Tracheal epithelial cell (primary cell): ENCODE measurements around the gene SLC25A53. TPM values are rescaled to one million over a fixed set of nuclear protein-coding genes. Genes with fewer than 3 reads are reported as not detected.

ENCODE experiments used
- total RNA-seq: library from RNA; depleted of rRNA; stranded (reverse); fragments of >200 nt; gene quantifications from 2 replicates; pipeline ENCODE4 v1.2.1, GENCODE V29; 2014

The SLC25A53 gene, protein sequence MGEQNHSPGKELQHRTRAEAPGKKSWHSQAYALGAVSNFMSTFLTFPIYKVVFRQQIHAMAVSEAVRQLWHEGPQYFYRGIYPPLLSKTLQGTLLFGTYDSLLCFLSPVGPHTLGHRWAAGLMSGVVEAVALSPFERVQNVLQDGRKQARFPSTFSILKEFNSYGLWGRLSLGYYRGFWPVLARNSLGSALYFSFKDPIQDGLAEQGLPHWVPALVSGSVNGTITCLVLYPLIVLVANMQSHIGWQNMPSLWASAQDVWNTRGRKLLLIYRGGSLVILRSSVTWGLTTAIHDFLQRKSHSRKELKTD
- total RNA-seq, result 2.3 and 3.6 TPM in 2 replicates

DNA sequence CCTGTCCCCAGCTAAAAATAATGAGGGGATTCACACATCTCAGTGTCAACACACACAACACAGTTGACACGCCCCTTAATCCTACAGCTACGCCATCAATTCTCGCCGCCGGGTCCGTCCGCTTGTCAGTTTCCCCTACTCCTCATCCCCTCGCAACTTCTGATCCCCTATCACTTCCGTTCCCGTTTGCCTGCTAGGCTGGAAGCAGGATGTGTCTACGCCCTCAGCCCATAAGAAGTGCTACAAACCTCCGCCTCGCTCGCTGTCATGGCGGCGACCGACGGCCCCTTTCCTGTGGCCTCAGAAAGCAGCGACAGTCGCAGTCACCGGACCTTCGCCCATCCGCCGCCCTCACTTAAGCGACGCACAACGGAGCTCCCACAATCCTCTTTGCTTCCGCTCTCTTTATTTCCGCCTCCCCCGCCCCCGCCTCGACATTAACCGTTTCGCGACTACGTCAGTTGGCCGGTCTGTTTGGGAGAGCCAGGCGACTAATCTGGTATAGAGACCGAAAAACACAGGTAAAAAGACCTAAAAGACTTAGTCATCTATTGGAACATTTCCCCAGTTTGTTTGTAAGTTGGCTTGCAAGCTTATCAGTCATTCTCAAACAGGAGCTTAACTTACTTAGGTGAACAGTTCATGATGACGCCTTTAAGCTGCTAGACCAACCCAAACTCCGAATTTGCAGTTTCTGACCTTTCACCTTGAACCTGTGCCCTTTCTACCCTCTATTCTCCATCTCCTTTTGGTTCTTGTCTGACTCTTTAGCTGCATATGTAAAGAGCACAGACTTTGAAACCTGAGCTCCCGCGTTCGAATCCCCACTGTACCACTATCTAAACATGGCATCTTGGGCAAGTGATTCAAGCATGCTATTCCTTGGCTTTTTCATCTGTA is at the start of gene SLC25A53:
SLC25A53 (minus strand) TSS at position 380 of the 900 bp plus-strand sequence. CDS start 51,752 bp downstream, outside the sequence.

DNA sequence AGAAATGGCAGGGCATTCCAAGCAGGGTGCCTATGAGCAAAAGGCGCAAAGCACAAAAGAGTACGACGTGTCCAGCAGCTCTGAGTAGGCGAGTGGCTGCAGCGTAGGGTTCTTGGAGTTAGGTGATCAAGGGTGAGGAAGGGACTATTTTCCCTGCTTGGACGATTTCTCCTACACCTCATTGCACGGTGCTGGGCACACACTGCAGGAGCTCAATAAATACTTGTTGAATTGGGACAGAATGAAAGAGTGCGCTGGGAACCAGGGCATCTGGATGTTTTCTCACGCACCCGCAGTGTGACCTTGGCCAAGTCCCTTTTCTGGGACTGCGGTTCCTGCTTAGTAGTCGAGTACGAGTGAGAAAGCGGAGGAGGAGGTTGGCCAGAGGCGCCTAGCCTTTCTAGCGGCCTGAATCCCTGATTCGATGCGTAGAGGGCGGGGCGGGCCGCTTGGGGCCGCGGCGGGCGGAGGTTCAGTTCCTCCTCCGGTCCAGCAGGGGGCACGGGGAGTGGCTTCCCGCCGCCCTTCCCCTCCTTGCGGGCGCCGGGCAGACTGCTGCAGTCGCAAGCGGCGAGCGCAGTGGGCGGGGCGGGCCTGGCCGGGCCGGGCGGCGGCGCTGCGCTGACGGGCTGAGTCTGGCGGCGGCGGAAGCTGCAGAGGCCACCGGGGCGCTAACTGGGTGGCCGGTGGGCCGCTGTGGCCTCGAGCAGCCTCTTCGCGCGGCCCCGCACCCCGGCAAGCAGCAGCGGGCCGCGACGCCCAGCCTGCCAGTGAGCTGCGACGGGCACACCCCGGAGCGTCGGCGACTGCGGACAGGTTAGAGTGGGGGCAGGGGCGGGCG is 9.3 kb upstream of the SLC25A53 start, which contains the start of gene FAM199X:
FAM199X (plus strand) TSS at position 560 of the 841 bp plus-strand sequence. CDS start 333 bp downstream, outside the sequence.

DNA sequence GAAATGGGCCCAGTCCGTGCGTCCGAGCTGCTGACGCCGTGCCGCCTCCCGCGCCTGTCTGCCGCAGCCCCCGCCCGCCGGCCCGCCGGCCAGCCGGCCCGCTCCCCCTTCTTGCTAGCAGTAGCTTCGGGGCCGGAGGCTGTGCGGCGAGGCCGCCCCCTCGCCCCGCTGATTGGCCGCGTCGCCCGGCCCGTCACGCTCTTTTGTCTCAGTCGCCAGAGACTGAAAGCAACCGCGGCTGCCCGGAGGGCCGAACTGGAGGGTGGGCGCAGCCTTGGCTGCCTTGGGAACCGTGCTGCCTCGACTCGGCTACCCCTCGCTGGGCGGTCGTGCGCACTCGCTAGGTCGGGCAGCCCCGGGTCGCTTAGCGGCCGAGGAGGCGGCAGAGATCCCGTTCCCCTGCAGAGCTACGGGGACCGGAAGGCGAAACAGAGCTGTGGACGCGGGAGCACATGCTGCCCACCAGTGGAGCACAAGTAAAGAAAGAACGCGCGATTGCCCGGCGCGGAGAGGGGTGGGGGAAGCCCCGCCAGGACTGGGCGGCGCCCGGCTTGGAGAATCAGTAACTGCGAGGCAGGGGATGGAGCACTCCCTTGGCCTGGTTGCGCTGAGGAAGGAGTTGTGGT is 44.4 kb downstream of the SLC25A53 start, which contains the start of gene ZCCHC18:
ZCCHC18 (plus strand) TSS at position 198 of the 626 bp plus-strand sequence. CDS start 1,589 bp downstream, outside the sequence.

DNA sequence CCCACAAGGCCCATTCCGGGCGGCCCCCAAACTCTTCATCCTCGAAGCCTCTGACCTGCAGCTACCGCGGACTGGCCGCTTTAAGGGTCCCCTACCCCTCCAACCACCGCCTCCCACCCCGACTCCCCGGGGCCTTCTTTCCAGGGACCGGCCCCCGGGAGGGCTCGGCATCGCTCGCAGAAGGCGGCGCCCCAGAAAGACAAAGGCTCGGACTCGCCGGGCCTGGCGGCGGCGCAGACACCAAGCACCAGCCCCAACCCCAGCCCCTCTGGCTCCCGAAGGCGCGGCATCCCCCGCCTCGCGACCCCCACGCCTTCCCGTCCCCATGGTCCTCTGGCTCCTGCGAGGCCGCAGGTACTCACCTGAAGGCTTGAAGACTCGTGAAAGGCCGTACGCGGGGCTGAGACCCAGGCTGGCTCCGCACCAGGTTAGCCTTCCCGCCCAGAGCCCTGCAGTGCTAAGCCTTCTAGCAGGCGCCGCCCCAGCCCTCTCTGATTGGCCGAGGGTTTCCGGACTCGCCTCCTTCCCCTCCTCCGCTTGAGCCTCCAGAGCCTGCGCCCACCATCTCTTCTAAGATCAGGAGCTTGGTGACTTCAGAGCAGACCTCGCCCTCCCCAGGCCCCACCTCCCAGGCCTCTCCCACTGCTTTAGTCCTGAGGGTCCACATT is 80.9 kb downstream of the SLC25A53 start, which contains the start of gene TMSB15C:
TMSB15C (minus strand) TSS at position 459 of the 668 bp plus-strand sequence.

Other genes starting within 250 kb of the SLC25A53 start
- gene TMSB15B, start 194.4 kb downstream of the SLC25A53 start, total RNA-seq, result 0.64 and 7.2 TPM in 2 replicates
- not detected in 2 replicates for gene H2BW1, start 143.3 kb downstream of the SLC25A53 start, total RNA-seq
- not detected in 2 replicates for gene H2BW2, start 117.1 kb downstream of the SLC25A53 start, total RNA-seq
- 0.21 and 2.2 TPM in 2 replicates for gene TMSB15C, start 80.8 kb downstream of the SLC25A53 start, total RNA-seq
- under 0.01 TPM in 1 of 2 replicates, not detected in the other for gene ZCCHC18, start 44.5 kb downstream of the SLC25A53 start, total RNA-seq
- gene FAM199X, start 9.4 kb upstream of the SLC25A53 start, total RNA-seq, result 29.4 and 35.8 TPM in 2 replicates
- not detected in 2 replicates for gene ESX1, start 97.9 kb upstream of the SLC25A53 start, total RNA-seq